Bronchial epithelial cell (primary cell): Measurements from ENCODE around the gene FAM149A. TPM values are rescaled to one million over a fixed set of nuclear protein-coding genes. Genes with fewer than 3 reads are reported as not detected.

Source experiments
- DNase-seq: peaks from one replicate; pipeline ENCODE4 v3.0.0-alpha.2; 2010; ENCODE audit warnings: low read depth
- FAIRE-seq: peaks from 2 replicates; lab custom pipeline; 2011; peaks lifted over from hg19 to GRCh38; lab: Jason Lieb, UNC
- H3K27me3 ChIP-seq: 2 replicates; pipeline ENCODE4 v1.5.1; 2011; ENCODE audit warnings: low read length; ENCODE audit not compliant: control insufficient read depth, insufficient read depth
- H3K36me3 ChIP-seq: 2 replicates; pipeline ENCODE4 v1.5.1; 2011; ENCODE audit warnings: low read length; ENCODE audit not compliant: control insufficient read depth, insufficient read depth
- H3K4me3 ChIP-seq: 2 replicates; pipeline ENCODE4 v1.5.1; 2011; ENCODE audit warnings: mild to moderate bottlenecking, low read depth, low read length, control low read depth
- total RNA-seq: library from RNA; depleted of rRNA; stranded (reverse); fragments of >200 nt; gene quantifications from 2 replicates; pipeline ENCODE4 v1.2.1, GENCODE V29; 2014
- TF ChIP-seq, protein P1 (sequence below): IDR thresholded peaks from 2 replicates; pipeline ENCODE4 v1.5.1; 2011; ENCODE audit warnings: mild to moderate bottlenecking, moderate library complexity, low read length, control low read depth, inconsistent platforms; ENCODE audit not compliant: insufficient read depth, severe bottlenecking

FAM149A gene
- total RNA-seq, 1 donor from 2014 or later: 0.26 TPM

DNA sequence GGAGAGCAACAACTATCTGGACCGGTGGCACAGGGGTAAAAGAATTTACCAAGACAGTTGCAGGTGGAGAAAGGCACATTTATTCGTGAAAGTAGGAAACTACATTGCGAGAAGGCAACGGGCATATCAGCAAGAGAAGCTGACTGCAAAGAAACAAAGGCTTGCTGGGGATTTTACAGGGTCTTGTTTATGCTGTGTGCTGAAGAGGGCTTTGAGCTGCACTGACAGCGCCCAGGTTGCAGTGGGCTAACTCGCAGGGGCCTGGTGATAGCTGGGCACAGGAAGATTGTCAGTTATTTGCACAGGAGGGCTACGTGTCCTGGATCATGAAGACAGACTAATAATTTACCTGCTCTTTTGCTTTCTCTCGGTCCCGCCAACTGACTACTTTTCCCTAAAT, 24.8 kb upstream of the FAM149A start:
- TF ChIP-seq, protein P1, sequence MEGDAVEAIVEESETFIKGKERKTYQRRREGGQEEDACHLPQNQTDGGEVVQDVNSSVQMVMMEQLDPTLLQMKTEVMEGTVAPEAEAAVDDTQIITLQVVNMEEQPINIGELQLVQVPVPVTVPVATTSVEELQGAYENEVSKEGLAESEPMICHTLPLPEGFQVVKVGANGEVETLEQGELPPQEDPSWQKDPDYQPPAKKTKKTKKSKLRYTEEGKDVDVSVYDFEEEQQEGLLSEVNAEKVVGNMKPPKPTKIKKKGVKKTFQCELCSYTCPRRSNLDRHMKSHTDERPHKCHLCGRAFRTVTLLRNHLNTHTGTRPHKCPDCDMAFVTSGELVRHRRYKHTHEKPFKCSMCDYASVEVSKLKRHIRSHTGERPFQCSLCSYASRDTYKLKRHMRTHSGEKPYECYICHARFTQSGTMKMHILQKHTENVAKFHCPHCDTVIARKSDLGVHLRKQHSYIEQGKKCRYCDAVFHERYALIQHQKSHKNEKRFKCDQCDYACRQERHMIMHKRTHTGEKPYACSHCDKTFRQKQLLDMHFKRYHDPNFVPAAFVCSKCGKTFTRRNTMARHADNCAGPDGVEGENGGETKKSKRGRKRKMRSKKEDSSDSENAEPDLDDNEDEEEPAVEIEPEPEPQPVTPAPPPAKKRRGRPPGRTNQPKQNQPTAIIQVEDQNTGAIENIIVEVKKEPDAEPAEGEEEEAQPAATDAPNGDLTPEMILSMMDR: no peak
- no peak overlapping the region for H3K4me3 ChIP-seq
- FAIRE-seq: no peak

DNA sequence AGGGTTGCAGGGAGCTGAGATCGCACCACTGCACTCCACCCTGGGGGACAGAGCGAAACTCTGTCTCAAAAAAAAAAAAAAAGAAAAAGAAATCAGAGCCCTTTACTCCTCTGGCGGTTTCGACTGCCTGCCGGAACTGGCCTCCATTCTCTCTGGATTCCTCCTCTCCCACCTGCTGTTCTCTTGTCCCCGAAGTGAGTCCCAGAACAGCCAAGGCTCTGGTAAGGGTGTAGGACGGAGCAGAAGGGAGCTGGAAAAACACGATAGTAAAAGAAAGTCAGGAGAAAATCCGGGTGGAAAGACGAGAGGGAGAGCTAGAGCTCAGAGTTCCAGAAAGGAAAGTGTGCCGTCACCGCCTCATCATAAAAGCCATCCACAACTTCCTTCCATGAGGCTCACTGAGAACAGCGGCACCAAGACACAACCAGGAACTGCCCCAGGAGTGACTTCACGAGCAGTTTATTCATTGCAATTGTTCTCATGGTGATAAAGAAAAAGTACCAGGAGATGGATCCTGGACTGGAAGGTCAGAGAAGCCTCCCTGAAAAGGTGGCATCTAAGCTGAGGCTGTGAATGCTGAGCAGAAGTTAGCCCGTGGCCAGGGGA, 23.2 kb upstream of the FAM149A start:
- TF ChIP-seq, protein P1: no peak
- H3K36me3 ChIP-seq: no peaks in the 10 kb centered on the region
- H3K4me3 ChIP-seq: no peak overlapping the region
- DNase-seq (no peak), FAIRE-seq (no peak)
- H3K27me3 ChIP-seq: no peaks in the 10 kb centered on the region

More for the DNA sequence above, 24.8 kb upstream of the FAM149A start:
- no peaks in the 10 kb centered on the region for H3K27me3 ChIP-seq
- DNase-seq: no peak
- H3K36me3 ChIP-seq: no peaks in the 10 kb centered on the region

DNA sequence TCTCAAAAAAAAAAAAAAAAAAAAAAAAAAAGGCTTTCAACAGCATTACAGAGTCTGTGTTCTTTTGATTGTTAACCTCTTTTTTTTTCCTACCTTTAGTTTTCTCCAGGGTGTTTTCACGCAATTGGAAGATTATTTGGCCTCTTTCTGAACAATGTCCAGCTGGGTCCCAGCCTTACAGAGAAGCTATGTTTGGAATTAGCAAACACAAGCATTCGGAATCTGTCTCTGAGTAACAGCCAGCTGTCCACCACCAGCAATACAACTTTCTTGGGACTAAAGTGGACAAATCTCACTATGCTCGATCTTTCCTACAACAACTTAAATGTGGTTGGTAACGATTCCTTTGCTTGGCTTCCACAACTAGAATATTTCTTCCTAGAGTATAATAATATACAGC, 22.3 kb upstream of the FAM149A start:
- Histone ChIP-seq H3K4me3 (no peak overlapping the region), H3K27me3 (no peaks in the 10 kb centered on the region), H3K36me3 (no peaks in the 10 kb centered on the region)
- FAIRE-seq (no peak), DNase-seq (no peak)
- TF ChIP-seq, protein P1: no peak

DNA sequence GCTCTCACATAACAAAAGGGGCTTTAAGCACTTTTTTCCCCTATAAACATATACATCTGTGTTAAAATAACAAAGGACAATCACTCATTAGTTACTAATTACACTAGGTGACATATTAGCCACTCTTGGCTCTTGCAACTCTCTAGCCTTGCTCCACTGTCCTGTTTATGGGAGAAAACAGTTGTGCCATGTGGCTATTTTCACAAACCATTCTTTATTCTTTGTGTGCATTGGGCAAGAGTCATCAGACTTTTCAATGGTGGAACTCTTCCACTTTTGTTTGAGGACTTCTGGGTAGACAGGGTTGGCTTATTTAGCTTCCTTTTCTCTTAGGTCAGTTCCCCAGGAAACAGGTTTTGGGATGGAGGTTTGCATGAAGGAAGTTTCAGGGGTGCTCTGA, 16.0 kb upstream of the FAM149A start:
- H3K4me3 ChIP-seq: no peak overlapping the region
- no peaks in the 10 kb centered on the region for H3K27me3 ChIP-seq
- DNase-seq: no peak
- TF ChIP-seq, protein P1: no peak
- FAIRE-seq: no peak
- H3K36me3 ChIP-seq: no peaks in the 10 kb centered on the region

DNA sequence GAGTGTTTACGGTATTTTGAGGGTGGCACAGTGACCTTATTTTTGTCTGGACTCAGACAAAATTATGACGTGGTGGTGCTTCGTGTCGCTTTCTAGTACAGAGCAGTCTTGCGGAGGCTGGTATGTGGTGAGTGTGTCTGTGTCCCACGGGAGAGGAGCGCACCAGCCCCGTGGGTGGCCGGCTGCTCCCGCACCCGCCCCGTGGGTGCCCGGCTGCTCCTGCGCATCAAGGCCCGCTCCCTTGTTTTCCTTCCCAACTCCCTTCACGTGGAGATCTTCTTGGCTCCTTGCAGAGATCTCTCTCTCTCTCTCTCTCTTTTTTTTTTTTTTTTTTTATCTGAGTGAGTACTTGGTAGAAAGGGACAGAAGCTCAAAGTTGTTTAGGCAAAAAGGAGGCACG, 12.2 kb upstream of the FAM149A start:
- TF ChIP-seq, protein P1: no peak
- no peak for FAIRE-seq
- no peaks in the 10 kb centered on the region for H3K36me3 ChIP-seq
- no peaks in the 10 kb centered on the region for H3K27me3 ChIP-seq
- DNase-seq: no peak
- H3K4me3 ChIP-seq: no peak overlapping the region

DNA sequence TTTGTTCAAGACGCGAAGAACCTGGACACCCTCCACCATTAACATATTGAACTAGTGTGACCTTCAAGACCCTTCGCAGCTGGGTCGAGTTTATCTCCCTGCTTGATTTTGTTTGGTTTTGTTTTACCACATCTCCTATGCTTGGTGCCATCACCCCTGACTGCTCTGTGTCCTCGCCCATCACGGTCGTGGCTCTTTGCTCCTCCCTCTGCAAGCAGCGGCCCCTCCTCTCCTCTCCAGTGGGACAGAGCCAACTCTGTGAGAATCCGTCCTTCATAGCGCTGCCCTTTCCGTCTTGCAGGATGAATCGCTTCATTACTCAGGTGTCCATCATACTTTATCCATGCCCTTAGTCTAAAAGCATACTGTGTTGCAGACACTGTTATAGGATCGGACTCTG, 9.1 kb upstream of the FAM149A start:
- TF ChIP-seq, protein P1: no peak
- Histone ChIP-seq H3K36me3 (no peaks in the 10 kb centered on the region), H3K4me3 (no peak overlapping the region), H3K27me3 (no peaks in the 10 kb centered on the region)
- FAIRE-seq (no peak), DNase-seq (no peak)
